Dedifferentiated amniotic fluid mesenchymal stem cell (primary cell): ENCODE data around the gene RPLP2.
A peak's percentile ranks its signal among the peaks of the same experiment; 100 is the strongest.

ENCODE experiments used
- DNase-seq: peaks from one replicate; pipeline ENCODE4 v3.0.0-alpha.2; 2016; ENCODE audit errors: extremely low spot score

The RPLP2 gene

GRCh38 chr11:803770-804598, 5.8 kb upstream of the RPLP2 start:
- no peak for DNase-seq

DNA sequence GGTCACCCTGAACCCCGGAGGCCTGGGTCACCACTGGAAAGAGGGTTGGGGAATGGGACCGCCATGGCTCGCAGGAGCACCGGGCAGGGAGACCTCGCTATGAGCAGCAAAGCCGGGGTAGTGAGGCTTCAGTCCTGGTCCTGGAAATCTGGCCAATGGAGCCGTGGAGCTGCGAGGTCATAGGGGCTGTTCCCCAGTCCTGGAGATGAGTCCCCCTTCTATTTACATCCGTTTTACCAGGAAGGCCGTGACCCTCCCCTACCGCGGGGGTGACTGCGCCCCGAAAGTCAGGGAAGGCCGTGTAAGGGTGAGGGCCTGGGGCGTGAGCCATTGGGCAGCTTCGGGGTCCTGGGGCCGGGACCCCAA, 5.2 kb upstream of the RPLP2 start:
- no peak for DNase-seq

GRCh38 chr11:808427-809286, 1.1 kb upstream of the RPLP2 start:
- DNase-seq: no peak

DNA sequence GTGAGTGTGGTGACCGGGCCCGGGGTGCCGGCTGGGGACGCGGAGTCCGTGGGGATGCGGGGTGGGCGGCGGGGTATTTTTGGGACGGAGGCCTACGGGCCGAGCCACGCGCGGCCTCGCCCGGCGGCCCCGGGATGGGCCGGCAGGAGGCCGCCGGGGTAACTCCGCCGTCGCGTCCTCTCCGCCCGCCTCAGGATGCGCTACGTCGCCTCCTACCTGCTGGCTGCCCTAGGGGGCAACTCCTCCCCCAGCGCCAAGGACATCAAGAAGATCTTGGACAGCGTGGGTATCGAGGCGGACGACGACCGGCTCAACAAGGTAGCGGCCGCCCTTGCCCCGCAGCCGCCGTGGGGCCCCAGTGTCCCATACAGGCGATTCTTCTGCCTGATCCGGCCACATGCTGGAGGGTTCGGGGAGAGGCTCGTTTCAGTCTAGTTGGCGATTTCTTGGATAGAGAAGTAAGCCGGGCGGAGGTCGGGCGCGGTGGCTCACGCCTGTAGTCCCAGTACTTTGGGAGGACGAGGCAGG, 337 bp downstream of the RPLP2 start:
- DNase-seq: no peak

GRCh38 chr11:811446-812245, 1.9 kb downstream of the RPLP2 start:
- no peak for DNase-seq

DNA sequence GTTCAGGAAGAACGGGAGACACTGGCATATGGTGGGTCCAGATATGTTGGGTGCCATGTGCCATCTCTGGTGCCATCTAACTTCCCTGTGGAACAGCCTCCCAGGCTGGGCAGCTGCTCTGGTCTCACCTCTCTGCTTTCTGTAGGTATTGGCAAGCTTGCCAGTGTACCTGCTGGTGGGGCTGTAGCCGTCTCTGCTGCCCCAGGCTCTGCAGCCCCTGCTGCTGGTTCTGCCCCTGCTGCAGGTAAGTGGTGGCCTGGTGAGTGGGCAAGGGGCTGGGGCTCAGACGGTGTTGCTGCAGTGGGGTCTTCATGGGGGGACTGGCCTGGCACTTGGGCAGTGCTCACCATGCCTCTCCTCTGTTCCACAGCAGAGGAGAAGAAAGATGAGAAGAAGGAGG, 2.6 kb downstream of the RPLP2 start:
- no peak for DNase-seq

- DNase-seq: no peak
Observed at GRCh38 chr11:813072-813455, 3.3 kb downstream of the RPLP2 start.

GRCh38 chr11:813456-814096, 3.8 kb downstream of the RPLP2 start:
- DNase-seq: no peak

DNA sequence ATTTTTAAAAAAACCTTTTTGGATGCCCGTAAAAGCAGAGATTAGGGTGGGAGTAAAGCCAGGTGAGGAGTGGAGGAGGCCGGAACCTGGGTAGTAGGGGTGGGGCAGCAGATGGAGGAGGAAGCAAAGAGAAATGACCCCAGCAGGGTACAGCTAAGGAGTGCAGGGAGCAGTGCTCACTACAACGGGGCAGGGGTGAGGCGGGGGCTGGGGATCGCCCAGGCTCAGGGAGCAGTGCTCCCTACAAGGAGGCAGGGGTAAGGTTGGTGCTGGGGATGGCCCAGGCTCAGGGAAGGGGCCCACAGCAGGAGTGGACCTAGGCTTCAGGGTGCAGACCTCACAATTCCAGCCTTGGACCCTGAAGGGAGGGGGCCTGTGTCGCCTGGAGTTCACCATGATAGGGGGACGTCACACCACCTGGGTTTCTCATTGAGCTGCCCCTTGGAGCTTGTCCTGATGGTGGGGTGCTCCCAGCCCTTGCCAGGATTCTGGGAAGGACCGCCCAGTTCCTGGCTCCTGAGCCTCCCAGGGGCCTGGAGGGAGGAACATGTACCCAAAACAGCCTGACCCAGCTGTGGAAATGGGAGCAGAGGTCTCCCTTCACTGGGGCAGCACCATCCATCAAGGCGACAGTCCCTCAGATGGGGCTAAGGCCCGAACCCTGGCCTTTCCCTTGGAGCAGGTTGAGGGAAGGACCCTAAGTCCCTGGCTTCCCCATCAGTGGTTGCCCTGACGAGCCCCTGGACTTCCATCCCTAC, 6.1 kb downstream of the RPLP2 start:
- no peak for DNase-seq

DNA sequence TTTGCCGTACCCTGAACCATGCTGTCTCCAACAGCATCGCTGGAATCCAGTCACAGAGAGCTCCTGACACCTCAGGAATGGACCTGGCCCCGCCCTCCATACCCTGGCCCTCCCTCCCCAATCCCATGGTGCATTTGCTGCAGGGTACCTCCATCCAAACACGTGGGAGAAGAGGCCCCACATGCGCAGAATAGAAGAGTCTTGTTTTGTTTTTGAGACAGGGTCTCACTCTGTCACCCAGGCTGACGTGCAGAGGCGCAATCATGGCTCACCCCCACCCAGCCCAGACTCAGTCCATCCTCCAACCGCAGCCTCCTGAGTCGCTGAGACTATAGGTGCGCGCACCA, 6.6 kb downstream of the RPLP2 start:
- DNase-seq: no peak

- no peak for DNase-seq
Observed at GRCh38 chr11:818396-819128, 8.8 kb downstream of the RPLP2 start, which contains the start of gene PNPLA2. Gene PNPLA2 (plus strand): TSS chr11:818914. CDS start chr11:819719, 805 bp downstream.

GRCh38 chr11:819129-819931, 9.6 kb downstream of the RPLP2 start:
- peak; percentile 75 for DNase-seq

GRCh38 chr11:819943-820649, 10.3 kb downstream of the RPLP2 start:
- DNase-seq: peak; percentile 19

- DNase-seq: peak; percentile 50
Observed at GRCh38 chr11:820655-821511, 11.1 kb downstream of the RPLP2 start.

DNA sequence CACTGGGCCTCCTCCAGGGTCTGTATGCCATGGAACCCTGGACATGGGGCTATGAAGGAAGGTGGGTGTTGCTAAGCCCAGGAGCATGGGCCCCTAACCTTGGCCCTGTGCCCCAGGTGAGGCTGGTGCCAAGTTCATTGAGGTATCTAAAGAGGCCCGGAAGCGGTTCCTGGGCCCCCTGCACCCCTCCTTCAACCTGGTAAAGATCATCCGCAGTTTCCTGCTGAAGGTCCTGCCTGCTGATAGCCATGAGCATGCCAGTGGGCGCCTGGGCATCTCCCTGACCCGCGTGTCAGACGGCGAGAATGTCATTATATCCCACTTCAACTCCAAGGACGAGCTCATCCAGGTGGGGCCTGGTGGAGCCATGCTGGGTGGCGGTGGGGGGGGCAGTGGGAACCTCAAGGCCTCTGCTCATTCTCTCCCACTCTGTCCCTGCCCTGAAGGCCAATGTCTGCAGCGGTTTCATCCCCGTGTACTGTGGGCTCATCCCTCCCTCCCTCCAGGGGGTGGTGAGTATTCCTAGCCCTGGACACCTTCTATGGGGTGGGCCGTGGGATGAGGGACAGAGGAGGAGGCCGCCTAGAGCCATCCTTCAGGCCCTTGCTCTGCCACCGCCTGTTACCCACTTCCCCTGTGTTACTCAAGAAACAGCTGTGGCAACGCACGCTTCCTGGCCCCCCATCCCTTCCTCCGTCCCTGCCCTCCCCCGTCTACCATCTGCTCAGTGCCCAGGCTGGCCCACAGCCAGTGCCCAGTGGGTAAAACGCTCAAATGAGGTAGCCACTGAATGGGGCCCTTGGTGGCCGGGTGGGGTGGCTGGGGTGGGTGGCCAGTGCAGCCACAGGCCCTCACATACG, 12.0 kb downstream of the RPLP2 start:
- DNase-seq: no peak

GRCh38 chr11:823441-824291, 13.9 kb downstream of the RPLP2 start:
- no peak for DNase-seq
